SK-N-SH (cell line): ENCODE results near the gene EXOC4. TPM values are rescaled to one million over a fixed set of nuclear protein-coding genes. Genes with fewer than 3 reads are reported as not detected.
A peak's percentile ranks its signal among the peaks of the same experiment; 100 is the strongest.

ENCODE experiments used
- CTCF ChIA-PET: fragments of 300-600, 350-600 bp; formaldehyde crosslinking; extraction: SDS; loops from one replicate; lab custom pipeline; 2021; lab: Yijun Ruan, JAX
- POLR2A ChIA-PET: fragments of 350-600 bp; sonication (Branson Sonifier 250); formaldehyde crosslinking; extraction: SDS; loops from one replicate; lab custom pipeline; 2020; ENCODE audit warnings: antibody characterized with exemption, inconsistent platforms; lab: Yijun Ruan, JAX
- DNase-seq: peaks from one replicate; pipeline ENCODE4 v3.0.0; 2012
- H2AFZ ChIP-seq: fragments of 200-600 bp; sonication (generic); 2 replicates; pipeline ENCODE4 v1.8.1; 2016; ENCODE audit warnings: antibody characterized with exemption, mild to moderate bottlenecking, low read depth
- H3F3A ChIP-seq: fragments of 200-600 bp; sonication (generic); replicated peaks from 2 replicates; pipeline ENCODE3; 2016; ENCODE audit warnings: antibody characterized with exemption, mild to moderate bottlenecking; ENCODE audit not compliant: insufficient read depth
- H3K27ac ChIP-seq, 2 experiments: fragments of 200-500 bp in 1 of 2; fragments of 200-600 bp in 1 of 2; sonication (Bioruptor generic) in 1 of 2; sonication (generic), shearing (Covaris generic) in 1 of 2; 2 replicates each; pipeline versions ENCODE4 v1.5.1 to v1.6.1; 2014 to 2016; ENCODE audit warnings: low read depth in 2 of 2, inconsistent platforms in 1 of 2, low read length in 1 of 2, mild to moderate bottlenecking in 1 of 2, mixed read lengths in 1 of 2
- H3K27me3 ChIP-seq: fragments of 200-600 bp; sonication (generic), shearing (Covaris generic); 2 replicates; pipeline ENCODE4 v1.6.1; 2016; ENCODE audit warnings: mixed run types; ENCODE audit not compliant: insufficient read depth
- H3K36me3 ChIP-seq, 2 experiments: fragments of 200-500 bp in 1 of 2; fragments of 200-600 bp in 1 of 2; sonication (Bioruptor generic) in 1 of 2; sonication (generic) in 1 of 2; replicated peaks in 1 of 2; 2 replicates each; pipeline versions ENCODE3 to v1.5.1; 2014 to 2016; ENCODE audit warnings: low read length in 1 of 2, mild to moderate bottlenecking in 1 of 2; ENCODE audit not compliant: insufficient read depth in 2 of 2, control insufficient read depth in 1 of 2
- H3K4me1 ChIP-seq, 2 experiments: fragments of 200-500 bp in 1 of 2; fragments of 200-600 bp in 1 of 2; sonication (Bioruptor generic) in 1 of 2; sonication (generic), shearing (Covaris generic) in 1 of 2; 2 replicates each; pipeline versions ENCODE4 v1.5.1 to v1.6.1; 2014 to 2016; ENCODE audit warnings: low read depth in 1 of 2, low read length in 1 of 2, mixed run types in 1 of 2; ENCODE audit not compliant: insufficient read depth in 2 of 2, control insufficient read depth in 1 of 2
- H3K4me2 ChIP-seq: fragments of 200-600 bp; sonication (generic), shearing (Covaris generic); 2 replicates; pipeline ENCODE4 v1.6.1; 2017; ENCODE audit warnings: mixed run types
- H3K4me3 ChIP-seq, 2 experiments: fragments of 200-500 bp in 1 of 2; fragments of 200-600 bp in 1 of 2; sonication (Bioruptor generic) in 1 of 2; sonication (generic), shearing (Covaris generic) in 1 of 2; 2 replicates each; pipeline versions ENCODE4 v1.5.1 to v1.8.1; 2014 to 2016; ENCODE audit warnings: low read depth in 2 of 2, inconsistent platforms in 1 of 2, low read length in 1 of 2, mild to moderate bottlenecking in 1 of 2, mixed read lengths in 1 of 2, moderate library complexity in 1 of 2
- H3K79me2 ChIP-seq: fragments of 200-600 bp; sonication (generic); 2 replicates; pipeline ENCODE4 v1.8.1; 2017; ENCODE audit warnings: mild to moderate bottlenecking; ENCODE audit not compliant: insufficient read depth
- H3K9ac ChIP-seq: fragments of 200-600 bp; sonication (generic); 2 replicates; pipeline ENCODE4 v1.6.1; 2017; ENCODE audit warnings: mixed run types
- H3K9me2 ChIP-seq: fragments of 200-600 bp; sonication (generic); 2 replicates; pipeline ENCODE4 v1.6.1; 2017; ENCODE audit warnings: mixed run types
- H3K9me3 ChIP-seq: fragments of 200-600 bp; sonication (generic); 2 replicates; pipeline ENCODE4 v1.6.1; 2017; ENCODE audit warnings: mixed run types, mild to moderate bottlenecking, moderate library complexity
- H4K20me1 ChIP-seq: fragments of 200-600 bp; sonication (generic); 2 replicates; pipeline ENCODE4 v1.6.1; 2017; ENCODE audit warnings: mild to moderate bottlenecking, mixed run types; ENCODE audit not compliant: insufficient read depth
- CHD2 ChIP-seq: fragments of 150-350 bp; IDR thresholded peaks from 2 replicates; pipeline ENCODE4 v1.6.1; 2018; ENCODE audit warnings: low read length; ENCODE audit not compliant: partially characterized antibody
- ELF1 ChIP-seq: IDR thresholded peaks from 2 replicates; pipeline ENCODE4 v1.4.0; 2012
- EP300 ChIP-seq, 2 experiments: IDR thresholded peaks; 2 replicates each; pipeline versions ENCODE4 v1.4.0 to v1.6.1; 2012; ENCODE audit warnings: borderline replicate concordance in 1 of 2, low read depth in 1 of 2, low read length in 1 of 2
- FOXM1 ChIP-seq: IDR thresholded peaks from 2 replicates; pipeline ENCODE4 v1.4.0; 2012; ENCODE audit warnings: low read depth, mild to moderate bottlenecking
- GATA2 ChIP-seq: sonication (generic); formaldehyde crosslinking; IDR thresholded peaks from 2 replicates; pipeline ENCODE4 v1.5.0; 2020; ENCODE audit warnings: mild to moderate bottlenecking, missing genetic modification reagents
- JUND ChIP-seq: IDR thresholded peaks from 2 replicates; pipeline ENCODE4 v1.4.0; 2012
- MEF2A ChIP-seq: IDR thresholded peaks from 2 replicates; pipeline ENCODE4 v1.4.0; 2012; ENCODE audit warnings: low read depth, borderline replicate concordance
- MXI1 ChIP-seq: IDR thresholded peaks from 2 replicates; pipeline ENCODE4 v1.6.1; 2012; ENCODE audit warnings: mild to moderate bottlenecking, low read depth, low read length, improper control_type of control experiment
- POLR2AphosphoS5 ChIP-seq: IDR thresholded peaks from 2 replicates; pipeline ENCODE4 v1.6.1; 2012; ENCODE audit warnings: low read depth, low read length
- RCOR1 ChIP-seq: fragments of 150-350 bp; IDR thresholded peaks from 2 replicates; pipeline ENCODE4 v1.6.1; 2017; ENCODE audit warnings: antibody characterized with exemption, low read length
- RFX5 ChIP-seq: IDR thresholded peaks from 2 replicates; pipeline ENCODE4 v1.6.1; 2012; ENCODE audit warnings: mild to moderate bottlenecking, improper control_type of control experiment, low read length
- SIN3A ChIP-seq: IDR thresholded peaks from 2 replicates; pipeline ENCODE4 v1.6.1; 2012; ENCODE audit warnings: low read depth, mild to moderate bottlenecking, low read length, moderate library complexity, borderline replicate concordance
- TAF1 ChIP-seq: IDR thresholded peaks from 2 replicates; pipeline ENCODE4 v1.6.1; 2012; ENCODE audit warnings: low read depth, mild to moderate bottlenecking, low read length, moderate library complexity, borderline replicate concordance
- TCF12 ChIP-seq: IDR thresholded peaks from 2 replicates; pipeline ENCODE4 v1.4.0; 2012
- YY1 ChIP-seq: IDR thresholded peaks from 2 replicates; pipeline ENCODE4 v1.4.0; 2012; ENCODE audit warnings: low read depth, mild to moderate bottlenecking
- WGBS: methylation state at CpG from one replicate; pipeline ENCODE4 v1.1.6; 2017; ENCODE audit warnings: low lambda C conversion rate; 5-methylcytosine and 5-hydroxymethylcytosine counted together
- polyA plus RNA-seq, 3 experiments: library from polyadenylated mRNA; depleted of rRNA; stranded (reverse); fragments of >200 nt; gene quantifications; 2 replicates each; pipeline ENCODE4 v1.2.3, GENCODE V29; 2012
- TF ChIP-seq, protein P1 (sequence below): IDR thresholded peaks from 2 replicates; pipeline ENCODE4 v1.4.0; 2012; ENCODE audit warnings: low read depth
- TF ChIP-seq, protein P2 (sequence below): fragments of 150-350 bp; IDR thresholded peaks from 2 replicates; pipeline ENCODE4 v1.6.1; 2017; ENCODE audit warnings: antibody characterized with exemption, low read length, low read depth, borderline replicate concordance
- TF ChIP-seq, protein P3 (sequence below): IDR thresholded peaks from 2 replicates; pipeline ENCODE4 v1.6.1; 2012; ENCODE audit warnings: mild to moderate bottlenecking, low read depth, low read length, moderate library complexity

EXOC4 gene
- polyA plus RNA-seq, 1 of the 3 experiments (the other 2 are of a cell fraction): 37.3 TPM

DNA sequence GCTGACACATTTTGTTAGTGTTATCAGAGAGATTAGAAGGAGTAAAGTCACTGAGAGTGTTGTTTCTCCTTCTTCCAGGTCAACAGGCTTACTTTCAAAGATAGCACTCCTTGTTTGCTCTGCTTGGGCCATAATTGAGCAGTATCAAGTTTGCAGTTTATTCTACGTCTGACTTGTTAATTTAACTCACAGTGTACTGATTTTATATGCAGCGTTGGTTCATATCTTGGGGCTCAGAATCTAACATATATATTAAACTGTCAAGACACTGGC is 430.2 kb downstream of the EXOC4 start:
- Histone ChIP-seq H3K9me3 (no peaks in the 10 kb centered on the region), H3K36me3 (no peaks in the 10 kb centered on the region), H3K4me3 (no peak overlapping the region), H2AFZ (no peak overlapping the region), H4K20me1 (no peaks in the 10 kb centered on the region), H3K9me2 (0 out of 2 replicates have a peak, but pooled peaks cover 3% of the 10 kb centered on the region), H3K4me2 (no peak overlapping the region)
- 98% methylated on average over 2 of the region's 2 CpGs for WGBS
- TF ChIP-seq CHD2 (no peak), POLR2AphosphoS5 (no peak), ELF1 (no peak), FOXM1 (no peak), MEF2A (no peak), EP300 (IDR thresholded peaks at IDR 0.05; ENCODE audit: borderline replicate concordance in 1 of 2, low read depth in 1 of 2, low read length in 1 of 2) (no peak), MXI1 (no peak), RFX5 (no peak)
- TF ChIP-seq, all 33 proteins: peak for 0
- peaks cover 0 to 30% of the 10 kb centered on the region in 2 experiments; a peak in 2 of 4 replicates for H3K4me1 ChIP-seq
- peak overlapping the region in 1 of 2 experiments; percentile 94; a peak in 2 of 4 replicates for H3K27ac ChIP-seq
- no peak overlapping the region for H3K9ac ChIP-seq
- CTCF ChIA-PET: interaction anchor here (0.8 kb wide), 1 partner anchor 59 kb away, joined by 3 read pairs; no protein-coding TSS in a partner anchor
- no peak for DNase-seq
- H3K27me3 ChIP-seq: no peaks in the 10 kb centered on the region
- no peaks in the 10 kb centered on the region for H3F3A ChIP-seq
- no peaks in the 10 kb centered on the region for H3K79me2 ChIP-seq
- POLR2A ChIA-PET: no interaction called here

DNA sequence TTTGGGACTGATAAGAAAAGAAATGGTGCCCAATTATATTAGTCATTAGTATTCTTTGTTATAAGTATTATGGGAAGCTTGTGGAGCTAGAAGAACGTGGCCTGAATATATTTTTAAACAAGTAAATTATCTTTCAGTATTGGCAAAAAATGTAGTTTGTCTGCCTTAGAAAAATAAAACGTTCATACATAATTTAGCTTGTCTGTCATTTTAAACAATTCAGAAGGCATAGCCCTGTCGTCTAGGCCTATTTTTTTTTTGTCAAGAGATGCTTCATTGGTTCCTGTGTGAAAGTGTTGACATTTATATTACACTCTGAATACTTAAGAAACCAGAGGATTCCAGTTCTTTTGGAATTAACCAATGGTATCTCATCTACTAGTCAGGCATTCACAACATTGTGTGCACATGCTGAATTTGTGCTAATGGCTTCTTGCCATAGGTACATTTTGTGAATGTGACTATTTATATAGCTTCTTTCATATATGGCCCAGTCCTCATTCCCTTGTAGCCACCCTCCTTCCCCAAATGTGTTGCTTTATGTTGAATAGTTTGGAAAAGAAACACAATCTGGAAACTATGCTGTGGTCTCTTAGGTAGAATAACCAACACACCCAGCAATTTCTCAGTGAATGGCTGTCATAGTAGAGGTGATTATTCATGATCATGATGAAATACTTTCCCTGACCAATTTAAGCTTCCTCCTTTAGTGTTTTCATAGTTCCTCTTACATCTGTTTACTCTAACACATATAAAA is 435.8 kb downstream of the EXOC4 start:
- 92% methylated on average over 3 of the region's 3 CpGs for WGBS
- Histone ChIP-seq H3K4me2 (no peak overlapping the region), H4K20me1 (no peaks in the 10 kb centered on the region), H2AFZ (no peak overlapping the region), H3K79me2 (no peaks in the 10 kb centered on the region), H3K4me3 (no peak overlapping the region), H3K9ac (no peak overlapping the region), H3K4me1 (peaks cover 0 to 6% of the 10 kb centered on the region in 2 experiments; a peak in 2 of 4 replicates), H3K27ac (peak overlapping the region in 1 of 2 experiments; percentile 7; a peak in 1 of 4 replicates), H3K27me3 (no peaks in the 10 kb centered on the region), H3K9me2 (0 out of 2 replicates have a peak, but pooled peaks cover 3% of the 10 kb centered on the region), H3F3A (no peaks in the 10 kb centered on the region), H3K9me3 (no peaks in the 10 kb centered on the region), H3K36me3 (peaks cover 0 to 5% of the 10 kb centered on the region in 2 experiments)
- CTCF ChIA-PET: interaction anchor here (0.6 to 1.9 kb wide), 7 partner anchors 10 to 411 kb away, joined by 3 to 7 read pairs (median 3); no protein-coding TSS in a partner anchor
- TF ChIP-seq SIN3A (no peak), ELF1 (no peak)
- POLR2A ChIA-PET: no interaction called here
- DNase-seq: no peak

DNA sequence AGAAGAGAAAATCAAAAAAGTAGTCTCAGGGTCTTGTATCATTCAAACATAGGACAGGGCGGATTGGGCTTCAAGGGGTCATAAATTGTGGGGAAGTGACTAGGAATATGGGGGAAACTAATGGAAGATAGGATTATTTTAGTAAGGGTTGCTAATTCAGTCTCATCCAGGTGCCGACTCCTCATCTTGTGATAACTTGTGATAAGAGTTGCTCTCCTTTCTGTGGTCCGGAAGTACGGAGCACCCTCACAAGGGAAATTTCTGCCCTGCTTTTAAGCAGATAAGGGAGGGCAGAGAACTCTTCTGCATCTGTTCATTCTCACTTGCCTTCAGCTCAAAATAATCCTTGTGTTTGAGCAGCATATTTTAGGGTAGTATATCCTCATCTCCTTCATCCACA is 437.9 kb downstream of the EXOC4 start:
- no peak for DNase-seq
- CTCF ChIA-PET: interaction anchor here (0.9 to 1.3 kb wide), 3 partner anchors 10 to 284 kb away, joined by 4 to 5 read pairs (median 4); no protein-coding TSS in a partner anchor
- TF ChIP-seq TCF12 (no peak), RCOR1 (no peak), GATA2 (CRISPR knock-in tag) (no peak), YY1 (no peak), TAF1 (no peak), JUND (no peak), FOXM1 (no peak), ELF1 (no peak)
- TF ChIP-seq, protein P1, sequence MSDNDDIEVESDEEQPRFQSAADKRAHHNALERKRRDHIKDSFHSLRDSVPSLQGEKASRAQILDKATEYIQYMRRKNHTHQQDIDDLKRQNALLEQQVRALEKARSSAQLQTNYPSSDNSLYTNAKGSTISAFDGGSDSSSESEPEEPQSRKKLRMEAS: no peak
- TF ChIP-seq, protein P2, sequence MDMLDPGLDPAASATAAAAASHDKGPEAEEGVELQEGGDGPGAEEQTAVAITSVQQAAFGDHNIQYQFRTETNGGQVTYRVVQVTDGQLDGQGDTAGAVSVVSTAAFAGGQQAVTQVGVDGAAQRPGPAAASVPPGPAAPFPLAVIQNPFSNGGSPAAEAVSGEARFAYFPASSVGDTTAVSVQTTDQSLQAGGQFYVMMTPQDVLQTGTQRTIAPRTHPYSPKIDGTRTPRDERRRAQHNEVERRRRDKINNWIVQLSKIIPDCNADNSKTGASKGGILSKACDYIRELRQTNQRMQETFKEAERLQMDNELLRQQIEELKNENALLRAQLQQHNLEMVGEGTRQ: no peak
- TF ChIP-seq, protein P3, sequence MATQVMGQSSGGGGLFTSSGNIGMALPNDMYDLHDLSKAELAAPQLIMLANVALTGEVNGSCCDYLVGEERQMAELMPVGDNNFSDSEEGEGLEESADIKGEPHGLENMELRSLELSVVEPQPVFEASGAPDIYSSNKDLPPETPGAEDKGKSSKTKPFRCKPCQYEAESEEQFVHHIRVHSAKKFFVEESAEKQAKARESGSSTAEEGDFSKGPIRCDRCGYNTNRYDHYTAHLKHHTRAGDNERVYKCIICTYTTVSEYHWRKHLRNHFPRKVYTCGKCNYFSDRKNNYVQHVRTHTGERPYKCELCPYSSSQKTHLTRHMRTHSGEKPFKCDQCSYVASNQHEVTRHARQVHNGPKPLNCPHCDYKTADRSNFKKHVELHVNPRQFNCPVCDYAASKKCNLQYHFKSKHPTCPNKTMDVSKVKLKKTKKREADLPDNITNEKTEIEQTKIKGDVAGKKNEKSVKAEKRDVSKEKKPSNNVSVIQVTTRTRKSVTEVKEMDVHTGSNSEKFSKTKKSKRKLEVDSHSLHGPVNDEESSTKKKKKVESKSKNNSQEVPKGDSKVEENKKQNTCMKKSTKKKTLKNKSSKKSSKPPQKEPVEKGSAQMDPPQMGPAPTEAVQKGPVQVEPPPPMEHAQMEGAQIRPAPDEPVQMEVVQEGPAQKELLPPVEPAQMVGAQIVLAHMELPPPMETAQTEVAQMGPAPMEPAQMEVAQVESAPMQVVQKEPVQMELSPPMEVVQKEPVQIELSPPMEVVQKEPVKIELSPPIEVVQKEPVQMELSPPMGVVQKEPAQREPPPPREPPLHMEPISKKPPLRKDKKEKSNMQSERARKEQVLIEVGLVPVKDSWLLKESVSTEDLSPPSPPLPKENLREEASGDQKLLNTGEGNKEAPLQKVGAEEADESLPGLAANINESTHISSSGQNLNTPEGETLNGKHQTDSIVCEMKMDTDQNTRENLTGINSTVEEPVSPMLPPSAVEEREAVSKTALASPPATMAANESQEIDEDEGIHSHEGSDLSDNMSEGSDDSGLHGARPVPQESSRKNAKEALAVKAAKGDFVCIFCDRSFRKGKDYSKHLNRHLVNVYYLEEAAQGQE: no peak

More for the DNA sequence above, 437.9 kb downstream of the EXOC4 start:
- no peaks in the 10 kb centered on the region for H3K79me2 ChIP-seq
- no peak overlapping the region for H2AFZ ChIP-seq
- no peaks in the 10 kb centered on the region for H3K27me3 ChIP-seq
- WGBS: 99% methylated on average over 4 of the region's 4 CpGs
- peaks cover 0 to 8% of the 10 kb centered on the region in 2 experiments; a peak in 2 of 4 replicates for H3K4me1 ChIP-seq
- no peak overlapping the region for H3K9ac ChIP-seq
- peaks cover 0 to 5% of the 10 kb centered on the region in 2 experiments for H3K36me3 ChIP-seq
- no peaks in the 10 kb centered on the region for H3K9me2 ChIP-seq
- POLR2A ChIA-PET: no interaction called here
- no peaks in the 10 kb centered on the region for H3K9me3 ChIP-seq
- H4K20me1 ChIP-seq: no peaks in the 10 kb centered on the region
- H3K27ac ChIP-seq: no peak overlapping the region
- no peaks in the 10 kb centered on the region for H3F3A ChIP-seq
- no peak overlapping the region for H3K4me2 ChIP-seq
- H3K4me3 ChIP-seq: no peak overlapping the region
